CD4-positive, alpha-beta T cell (primary cell): ENCODE data around the gene PTPDC1. TPM values are rescaled to one million over a fixed set of nuclear protein-coding genes. Genes with fewer than 3 reads are reported as not detected.

Source experiments
- ATAC-seq: fragments of 200-7000 bp; cut with Tn5 transposase; one replicate; pipeline ENCODE4 v1.10.0; 2022; ENCODE audit warnings: mild to moderate bottlenecking; ENCODE audit not compliant: poor library complexity
- CTCF ChIA-PET: fragments of 350-600 bp; sonication (Branson Sonifier 250); formaldehyde crosslinking; loops from one replicate; lab custom pipeline; 2021; ENCODE audit warnings: antibody characterized with exemption, inconsistent platforms; lab: Charles Lee
- POLR2A ChIA-PET: fragments of 350-600 bp; sonication (Branson Sonifier 250); formaldehyde crosslinking; loops from one replicate; lab custom pipeline; 2021; ENCODE audit warnings: antibody characterized with exemption, inconsistent platforms; lab: Charles Lee
- DNase-seq, 14 experiments: peaks; one replicate each; pipeline ENCODE4 v3.0.0-alpha.2; 2013 to 2020; ENCODE audit warnings: mixed read lengths in 2 of 14
- H3K27ac ChIP-seq, 2 donors: one replicate each; pipeline versions ENCODE4 v1.5.1 to v1.7.0; 2013; ENCODE audit warnings: low read length in 2 of 2, low read depth in 1 of 2, mild to moderate bottlenecking in 1 of 2
- H3K27me3 ChIP-seq, 2 experiments: 1 replicate in 1 of 2; 2 replicates in 1 of 2; pipeline versions ENCODE4 v1.6.1 to v1.7.0; 2013; ENCODE audit warnings: low read length in 2 of 2, control low read depth in 1 of 2, mild to moderate bottlenecking in 1 of 2, moderate library complexity in 1 of 2; ENCODE audit not compliant: insufficient read depth in 2 of 2, control insufficient read depth in 1 of 2
- H3K36me3 ChIP-seq: one replicate; pipeline ENCODE4 v1.6.1; 2013; ENCODE audit warnings: low read length, control low read depth; ENCODE audit not compliant: insufficient read depth
- H3K4me1 ChIP-seq: one replicate; pipeline ENCODE4 v1.6.1; 2013; ENCODE audit warnings: low read length, control low read depth; ENCODE audit not compliant: insufficient read depth
- H3K4me3 ChIP-seq: one replicate; pipeline ENCODE4 v1.5.1; 2013; ENCODE audit warnings: mild to moderate bottlenecking, low read length, moderate library complexity
- H3K9me3 ChIP-seq, 2 experiments: 1 replicate in 1 of 2; 2 replicates in 1 of 2; pipeline versions ENCODE4 v1.6.1 to v1.7.0; 2013; ENCODE audit warnings: low read length in 2 of 2, mild to moderate bottlenecking in 2 of 2, control low read depth in 1 of 2, moderate library complexity in 1 of 2; ENCODE audit not compliant: control insufficient read depth in 1 of 2, insufficient read depth in 1 of 2
- H3K27ac Mint-ChIP-seq: one replicate; pipeline ENCODE4 v1.8.0; 2020; ENCODE audit warnings: mixed read lengths
- H3K27me3 Mint-ChIP-seq: one replicate; pipeline ENCODE4 v1.8.0; 2021; ENCODE audit warnings: mixed read lengths
- H3K36me3 Mint-ChIP-seq: one replicate; pipeline ENCODE4 v1.8.0; 2021; ENCODE audit warnings: low read depth, mixed read lengths
- H3K4me1 Mint-ChIP-seq: one replicate; pipeline ENCODE4 v1.8.0; 2021; ENCODE audit warnings: low read depth, mixed read lengths
- H3K4me3 Mint-ChIP-seq: one replicate; pipeline ENCODE4 v1.8.0; 2020; ENCODE audit warnings: mild to moderate bottlenecking, mixed read lengths
- H3K9me3 Mint-ChIP-seq: one replicate; pipeline ENCODE4 v1.8.0; 2020; ENCODE audit warnings: mixed read lengths
- intact Hi-C, 2 experiments: fragments of 100-400 bp; cut with DNase I in 1 of 2; cut with micrococcal nuclease in 1 of 2; formaldehyde crosslinking; loops; one replicate each; pipeline versions ENCODE4 v1.15.1 to v1.9.0; 2023 to 2025; cut with DNase I, micrococcal nuclease
- total RNA-seq, 174 experiments: library from RNA in 2 of 174; stranded (reverse) in 2 of 174; gene quantifications; one replicate each; pipeline ENCODE4 v1.2.3 and lab custom pipeline; 2021 to 2026
- TF ChIP-seq, protein P1 (sequence below): fragments of 200-600 bp; IDR thresholded peaks from one replicate; pipeline ENCODE4 v1.8.0; 2022; ENCODE audit warnings: antibody characterized with exemption, mild to moderate bottlenecking

PTPDC1 gene
- total RNA-seq, 2 experiments from 2014 or later = 2.7 TPM

DNA sequence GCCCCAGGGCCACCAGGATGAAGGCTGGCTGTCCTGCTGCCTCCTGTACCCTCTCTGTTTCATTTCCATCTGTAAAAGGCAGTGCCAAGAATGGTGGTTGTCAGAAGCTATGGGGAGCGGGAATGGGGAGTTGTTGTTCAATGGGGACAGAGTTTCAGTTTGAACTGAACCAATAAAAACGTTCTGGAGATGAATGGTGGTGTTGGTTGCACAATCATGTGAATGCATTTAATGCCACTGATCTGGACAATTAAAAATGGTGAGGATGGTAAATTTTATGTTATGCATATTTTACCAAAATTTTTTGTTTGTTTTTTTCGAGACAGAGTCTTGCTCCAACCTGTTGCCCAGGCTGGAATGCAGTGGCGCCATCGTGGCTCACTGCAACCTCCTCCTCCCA lies 58.1 kb downstream of the PTPDC1 start:
- Histone ChIP-seq H3K9me3 (no peaks in the 10 kb centered on the region), H3K36me3 (no peaks in the 10 kb centered on the region), H3K27ac (no peak overlapping the region), H3K4me1 (no peaks in the 10 kb centered on the region), H3K27me3 (no peaks in the 10 kb centered on the region), H3K4me3 (no peak overlapping the region)
- intact Hi-C loops = no loop called here
- Mint-ChIP-seq H3K9me3 (no peaks in the 10 kb centered on the region), H3K4me1 (no peaks in the 10 kb centered on the region), H3K36me3 (no peaks in the 10 kb centered on the region), H3K27ac (no peak overlapping the region), H3K27me3 (no peaks in the 10 kb centered on the region), H3K4me3 (no peak overlapping the region)
- DNase-seq (no peak), ATAC-seq (no peak)
- TF ChIP-seq, protein P1, sequence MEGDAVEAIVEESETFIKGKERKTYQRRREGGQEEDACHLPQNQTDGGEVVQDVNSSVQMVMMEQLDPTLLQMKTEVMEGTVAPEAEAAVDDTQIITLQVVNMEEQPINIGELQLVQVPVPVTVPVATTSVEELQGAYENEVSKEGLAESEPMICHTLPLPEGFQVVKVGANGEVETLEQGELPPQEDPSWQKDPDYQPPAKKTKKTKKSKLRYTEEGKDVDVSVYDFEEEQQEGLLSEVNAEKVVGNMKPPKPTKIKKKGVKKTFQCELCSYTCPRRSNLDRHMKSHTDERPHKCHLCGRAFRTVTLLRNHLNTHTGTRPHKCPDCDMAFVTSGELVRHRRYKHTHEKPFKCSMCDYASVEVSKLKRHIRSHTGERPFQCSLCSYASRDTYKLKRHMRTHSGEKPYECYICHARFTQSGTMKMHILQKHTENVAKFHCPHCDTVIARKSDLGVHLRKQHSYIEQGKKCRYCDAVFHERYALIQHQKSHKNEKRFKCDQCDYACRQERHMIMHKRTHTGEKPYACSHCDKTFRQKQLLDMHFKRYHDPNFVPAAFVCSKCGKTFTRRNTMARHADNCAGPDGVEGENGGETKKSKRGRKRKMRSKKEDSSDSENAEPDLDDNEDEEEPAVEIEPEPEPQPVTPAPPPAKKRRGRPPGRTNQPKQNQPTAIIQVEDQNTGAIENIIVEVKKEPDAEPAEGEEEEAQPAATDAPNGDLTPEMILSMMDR = no peak
- ChIA-PET CTCF (no interaction called here), POLR2A (no interaction called here)

DNA sequence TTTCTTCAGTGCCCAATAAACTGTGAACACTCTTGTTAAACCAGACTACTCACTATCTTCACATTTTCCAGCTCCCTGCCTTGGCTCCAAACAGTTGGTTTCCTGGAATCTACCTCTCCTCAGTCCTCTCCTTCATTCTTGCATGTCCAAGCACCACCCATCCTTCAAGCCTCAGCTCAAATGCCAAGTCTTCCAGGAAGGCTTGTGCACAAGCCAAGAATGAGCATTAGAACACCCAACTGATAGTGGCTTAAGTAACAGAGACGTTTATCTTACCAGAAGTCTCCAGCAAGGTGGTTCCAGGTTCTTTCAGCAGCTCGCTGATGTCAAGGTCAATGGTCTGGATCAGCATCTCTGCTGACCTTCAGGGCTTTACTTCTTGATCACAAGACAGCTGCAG lies 60.1 kb downstream of the PTPDC1 start:
- Histone ChIP-seq H3K9me3 (no peaks in the 10 kb centered on the region), H3K27ac (no peak overlapping the region), H3K4me1 (no peaks in the 10 kb centered on the region), H3K36me3 (no peaks in the 10 kb centered on the region), H3K27me3 (no peaks in the 10 kb centered on the region), H3K4me3 (no peak overlapping the region)
- Mint-ChIP-seq H3K27me3 (no peaks in the 10 kb centered on the region), H3K4me1 (no peaks in the 10 kb centered on the region), H3K9me3 (no peaks in the 10 kb centered on the region), H3K27ac (no peak overlapping the region), H3K4me3 (no peak overlapping the region), H3K36me3 (no peaks in the 10 kb centered on the region)
- POLR2A ChIA-PET = no interaction called here
- DNase-seq = no peak
- no peak for ATAC-seq
- intact Hi-C loops = no loop called here
- TF ChIP-seq, protein P1 = no peak
- CTCF ChIA-PET = no interaction called here

DNA sequence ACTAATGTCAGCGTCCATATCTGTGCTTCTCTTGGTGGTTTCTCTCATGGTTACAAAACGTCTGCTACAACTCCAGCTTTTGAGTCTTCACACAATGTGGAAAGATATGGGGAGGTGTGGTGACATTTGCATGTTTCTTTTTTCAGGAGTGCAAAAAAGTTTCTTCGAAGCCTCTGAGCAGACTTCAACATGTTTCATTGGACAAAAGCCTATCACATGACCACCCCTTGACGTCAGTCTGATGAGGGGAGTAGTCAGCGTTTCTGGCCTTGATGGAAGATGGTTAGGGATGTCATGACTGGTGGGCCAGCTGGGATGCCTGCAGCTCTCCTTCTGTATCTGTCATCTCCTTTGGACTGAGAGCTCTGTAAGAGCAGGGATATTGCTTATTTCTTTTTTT lies 61.4 kb downstream of the PTPDC1 start:
- intact Hi-C loops = loop anchor here in 1 of 2 experiments (5.0 kb wide), 1 partner anchor 47 kb away; no protein-coding TSS in a partner anchor
- Mint-ChIP-seq H3K9me3 (no peaks in the 10 kb centered on the region), H3K27me3 (no peaks in the 10 kb centered on the region), H3K4me1 (no peaks in the 10 kb centered on the region), H3K27ac (no peak overlapping the region), H3K4me3 (no peak overlapping the region), H3K36me3 (no peaks in the 10 kb centered on the region)
- no peak overlapping the region for H3K27ac ChIP-seq
- no peaks in the 10 kb centered on the region for H3K4me1 ChIP-seq
- TF ChIP-seq, protein P1 = no peak
- POLR2A ChIA-PET = no interaction called here
- H3K9me3 ChIP-seq = no peaks in the 10 kb centered on the region
- H3K4me3 ChIP-seq = no peak overlapping the region
- H3K36me3 ChIP-seq = no peaks in the 10 kb centered on the region
- CTCF ChIA-PET = no interaction called here
- ATAC-seq = no peak
- no peak for DNase-seq
- H3K27me3 ChIP-seq = no peaks in the 10 kb centered on the region
